HG02852 (cell line): ENCODE results near the gene RYR2.

Experiments used
- ATAC-seq: cut with Tn5 transposase; IDR thresholded peaks from one replicate; pipeline ENCODE4 v1.9.1; 2021; ENCODE audit warnings: mild to moderate bottlenecking, moderate library complexity; ENCODE audit not compliant: unreplicated experiment

Gene RYR2

DNA sequence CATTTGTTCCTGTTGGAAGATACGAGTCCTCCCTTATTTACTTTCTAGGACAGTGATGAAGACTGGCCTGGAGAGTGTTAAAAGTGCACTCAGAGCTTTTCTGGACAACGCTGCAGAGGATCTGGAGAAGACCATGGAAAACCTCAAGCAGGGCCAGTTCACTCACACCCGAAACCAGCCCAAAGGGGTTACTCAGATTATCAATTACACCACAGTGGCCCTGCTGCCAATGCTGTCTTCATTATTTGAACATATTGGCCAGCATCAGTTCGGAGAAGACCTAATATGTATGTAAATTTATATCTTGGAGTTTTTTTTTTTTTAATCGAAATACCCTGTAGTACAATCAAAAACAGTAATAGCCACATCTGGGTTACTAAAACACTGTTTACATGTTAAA lies 658.2 kb downstream of the RYR2 start:
- no peak for ATAC-seq

DNA sequence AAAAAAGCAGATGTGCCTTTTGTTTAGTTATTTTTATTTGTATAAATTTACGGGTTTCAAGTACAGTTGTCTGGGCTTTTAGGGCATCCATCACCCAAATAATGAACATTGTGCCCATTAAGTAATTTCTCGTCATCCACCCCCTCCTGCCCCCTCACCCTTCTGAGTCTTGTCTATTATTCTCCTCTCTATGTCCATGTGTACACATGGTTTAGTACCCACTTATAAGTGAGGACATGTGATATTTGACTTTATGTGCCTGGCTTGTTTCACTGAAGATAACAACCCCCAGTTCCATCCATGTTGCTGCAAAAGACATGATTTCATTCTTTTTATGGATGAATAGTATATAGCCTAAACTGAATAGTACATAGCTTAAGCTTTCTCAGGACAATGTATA lies 659.5 kb downstream of the RYR2 start:
- no peak for ATAC-seq

DNA sequence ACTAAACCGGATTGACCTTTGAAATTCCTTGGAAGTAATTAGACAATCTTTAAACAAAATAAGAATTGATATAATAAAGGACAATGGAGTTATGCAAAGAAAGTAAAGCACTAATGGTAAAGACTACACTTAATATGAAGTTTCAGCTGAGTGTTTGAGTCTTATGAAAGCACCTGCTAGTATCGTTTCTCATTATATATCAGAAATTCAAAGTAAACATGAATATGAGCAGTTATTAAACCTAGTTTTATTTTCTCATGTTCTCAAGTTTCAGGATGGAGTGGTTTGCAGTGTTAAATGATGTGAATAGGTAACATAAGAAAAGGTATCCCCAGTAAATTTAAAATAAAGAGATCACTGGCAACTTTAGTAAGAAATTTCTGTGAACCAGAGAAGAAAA lies 660.2 kb downstream of the RYR2 start:
- ATAC-seq: no peak

DNA sequence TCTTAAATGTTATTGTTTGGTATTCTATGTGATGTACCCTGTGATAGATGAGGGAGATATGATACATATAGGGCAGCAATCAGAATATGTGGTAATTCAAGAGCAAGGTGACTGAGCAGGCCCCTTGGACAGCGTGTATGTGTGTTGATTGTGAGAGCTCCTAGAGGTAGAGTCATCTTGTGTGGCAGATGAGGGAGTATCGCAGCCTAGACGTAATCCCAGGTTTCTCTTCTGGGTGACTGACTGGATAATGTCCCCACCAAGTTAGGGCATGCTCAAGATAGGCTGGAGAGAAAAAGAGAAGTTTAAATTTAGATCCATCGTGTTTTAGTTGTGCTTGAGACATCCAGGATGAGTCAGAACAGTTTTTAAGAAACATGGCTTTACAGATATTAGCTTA lies 663.5 kb downstream of the RYR2 start:
- ATAC-seq: no peak

DNA sequence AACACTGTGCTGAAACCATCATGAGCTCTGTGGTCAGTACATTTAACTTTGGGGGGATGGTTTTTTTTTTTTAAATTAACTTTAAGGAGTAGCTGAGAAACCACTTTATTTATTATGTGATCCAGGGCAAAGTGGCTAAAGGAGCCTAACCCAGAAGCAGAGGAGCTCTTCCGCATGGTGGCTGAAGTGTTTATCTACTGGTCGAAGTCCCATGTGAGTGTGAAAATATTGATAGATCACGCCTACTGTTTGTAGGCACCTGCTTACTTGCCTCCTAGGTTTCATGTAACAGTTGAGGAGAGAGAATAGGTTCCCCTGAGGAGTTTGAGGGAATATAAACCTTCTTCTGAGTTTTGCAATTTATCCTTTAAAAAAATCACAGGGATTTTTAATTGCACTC lies 667.4 kb downstream of the RYR2 start:
- ATAC-seq: no peak

DNA sequence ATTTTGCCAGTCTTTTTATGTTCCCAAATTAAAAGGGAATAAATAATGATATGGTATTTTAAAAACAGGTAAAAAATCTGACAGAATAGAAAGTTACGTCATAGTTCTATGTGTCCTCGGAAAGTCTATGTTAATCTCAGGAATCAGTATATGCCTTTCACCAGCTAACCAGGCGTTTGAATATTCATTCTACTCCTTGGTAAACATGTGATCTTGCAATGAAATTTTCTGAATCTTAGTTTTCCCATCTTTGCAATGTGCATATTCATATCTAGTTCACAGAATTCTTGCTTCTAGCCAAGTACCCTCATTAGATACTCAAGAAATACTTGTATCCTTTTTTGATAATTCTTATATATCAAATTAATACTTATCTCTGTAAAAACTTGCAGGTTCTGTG lies 669.3 kb downstream of the RYR2 start:
- ATAC-seq: no peak

DNA sequence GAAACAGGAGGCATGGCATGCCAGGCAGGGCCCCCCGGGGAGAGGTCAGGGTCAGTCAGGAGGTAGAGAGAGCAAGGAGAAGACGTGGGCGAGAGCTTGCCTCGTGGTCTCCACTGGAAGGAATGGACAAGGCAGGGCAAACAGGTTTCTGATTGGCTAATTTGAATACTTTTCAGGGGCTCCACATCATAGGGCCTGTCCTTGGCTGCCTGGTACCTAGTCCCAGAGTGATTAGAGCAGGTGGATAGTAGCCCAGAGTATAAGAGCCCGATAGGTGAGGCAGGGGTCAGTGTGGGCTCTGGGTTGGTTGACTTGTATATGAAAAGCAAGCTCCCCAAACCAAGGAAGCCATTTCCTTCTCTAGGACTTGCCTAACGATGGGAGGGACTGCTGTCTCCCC lies 670.1 kb downstream of the RYR2 start:
- ATAC-seq: no peak

DNA sequence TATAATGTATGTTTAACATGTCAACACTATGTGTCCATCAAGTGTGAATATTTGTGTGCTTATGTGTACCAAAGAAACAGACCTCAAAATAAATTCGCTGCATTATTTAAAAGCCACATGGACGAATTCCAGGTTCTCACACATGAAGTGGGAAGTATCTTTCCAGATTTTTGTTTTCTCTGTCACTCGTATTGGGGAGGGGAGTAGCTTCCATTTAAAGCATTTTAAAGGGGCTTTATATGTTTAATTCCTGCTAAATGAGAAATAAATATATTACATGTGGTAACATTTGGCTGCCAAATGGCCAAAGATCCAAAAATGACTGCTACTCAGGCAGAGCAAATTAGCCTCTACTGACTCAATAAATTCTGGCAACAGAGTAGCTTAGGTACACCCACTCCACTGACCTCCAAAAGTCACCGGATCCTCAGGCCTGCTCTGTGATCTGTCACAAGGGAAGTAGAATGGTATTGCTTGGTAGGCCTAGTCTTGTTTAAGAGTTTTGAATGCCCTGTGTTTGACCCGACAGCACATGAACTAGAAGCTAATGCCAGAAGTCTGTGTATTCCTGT lies 670.7 kb downstream of the RYR2 start:
- no peak for ATAC-seq

DNA sequence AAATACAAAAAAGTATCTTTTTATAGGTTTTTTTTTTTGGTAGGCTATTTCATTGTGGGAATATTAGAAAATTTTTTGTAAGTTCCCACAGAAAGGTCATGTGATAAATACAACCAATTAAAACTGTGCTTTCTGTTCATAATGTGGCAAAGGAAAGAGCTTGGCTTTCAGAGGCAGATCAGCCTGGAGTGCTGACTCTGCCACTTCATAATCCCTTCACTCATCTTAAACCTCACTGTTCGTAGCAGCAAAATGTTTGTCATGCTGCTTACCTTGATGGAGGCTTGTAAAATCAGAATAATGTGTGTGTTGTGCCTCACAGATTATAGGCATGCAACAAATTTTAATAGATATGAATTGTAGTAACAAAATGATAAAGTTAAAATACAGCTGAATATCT lies 671.9 kb downstream of the RYR2 start:
- ATAC-seq: no peak

DNA sequence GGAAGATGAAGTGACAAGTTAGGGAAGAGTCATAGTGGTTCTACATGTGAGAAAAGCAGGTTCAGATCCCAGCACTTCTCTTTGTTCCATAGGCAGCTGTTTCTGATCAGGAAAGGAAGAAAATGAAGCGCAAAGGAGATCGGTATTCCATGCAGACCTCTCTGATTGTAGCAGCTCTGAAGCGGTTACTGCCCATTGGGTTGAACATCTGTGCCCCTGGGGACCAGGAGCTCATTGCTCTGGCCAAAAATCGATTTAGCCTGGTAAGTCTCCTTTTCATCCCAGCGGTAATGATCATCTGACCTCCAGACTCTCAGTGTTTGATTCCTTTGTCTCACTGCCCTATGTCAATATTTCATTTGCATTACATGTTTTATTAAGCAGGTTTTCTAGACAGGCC lies 675.1 kb downstream of the RYR2 start:
- ATAC-seq: no peak

DNA sequence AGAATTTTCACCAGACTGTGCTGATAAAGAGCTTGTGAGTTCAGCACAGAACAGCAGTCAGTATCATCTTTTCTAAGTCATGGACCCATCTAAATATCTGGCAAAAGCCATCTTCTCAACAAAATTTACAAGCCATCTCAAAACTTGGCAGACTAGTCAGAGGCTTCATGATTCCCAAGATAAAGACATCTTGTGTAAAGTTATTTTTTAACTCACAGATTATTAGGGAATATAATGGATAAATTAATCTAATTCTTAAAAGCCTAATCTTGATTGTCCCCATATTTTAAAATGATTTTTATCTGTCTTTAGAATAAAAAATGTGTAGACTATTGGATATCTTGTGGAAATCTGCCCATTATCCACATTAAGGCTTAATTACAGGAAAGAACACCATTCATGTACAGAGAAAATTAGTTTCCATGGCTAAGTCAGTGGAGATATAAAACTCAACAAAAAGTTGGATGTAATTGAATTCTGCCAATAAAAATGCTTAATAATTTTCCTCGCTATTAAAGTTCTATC lies 688.9 kb downstream of the RYR2 start:
- no peak for ATAC-seq

DNA sequence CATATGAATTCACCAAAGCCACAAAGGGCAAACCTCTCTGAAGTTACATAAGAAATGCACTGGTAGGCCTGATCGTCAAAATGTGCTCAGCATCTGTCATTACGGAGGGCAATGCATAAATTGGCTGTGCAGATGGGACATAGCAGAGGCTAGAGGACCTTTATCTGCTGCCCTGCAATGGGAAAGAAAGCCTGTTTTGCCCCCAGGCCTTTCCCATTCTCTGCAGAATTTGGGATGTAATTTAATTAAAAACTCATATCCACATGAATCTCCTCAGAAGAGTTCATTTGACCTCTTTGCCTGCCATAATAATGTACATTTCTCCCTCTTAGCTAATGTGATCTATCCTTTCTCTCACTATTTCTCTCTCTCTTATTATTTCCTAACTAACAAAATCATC lies 690.7 kb downstream of the RYR2 start:
- ATAC-seq: no peak

DNA sequence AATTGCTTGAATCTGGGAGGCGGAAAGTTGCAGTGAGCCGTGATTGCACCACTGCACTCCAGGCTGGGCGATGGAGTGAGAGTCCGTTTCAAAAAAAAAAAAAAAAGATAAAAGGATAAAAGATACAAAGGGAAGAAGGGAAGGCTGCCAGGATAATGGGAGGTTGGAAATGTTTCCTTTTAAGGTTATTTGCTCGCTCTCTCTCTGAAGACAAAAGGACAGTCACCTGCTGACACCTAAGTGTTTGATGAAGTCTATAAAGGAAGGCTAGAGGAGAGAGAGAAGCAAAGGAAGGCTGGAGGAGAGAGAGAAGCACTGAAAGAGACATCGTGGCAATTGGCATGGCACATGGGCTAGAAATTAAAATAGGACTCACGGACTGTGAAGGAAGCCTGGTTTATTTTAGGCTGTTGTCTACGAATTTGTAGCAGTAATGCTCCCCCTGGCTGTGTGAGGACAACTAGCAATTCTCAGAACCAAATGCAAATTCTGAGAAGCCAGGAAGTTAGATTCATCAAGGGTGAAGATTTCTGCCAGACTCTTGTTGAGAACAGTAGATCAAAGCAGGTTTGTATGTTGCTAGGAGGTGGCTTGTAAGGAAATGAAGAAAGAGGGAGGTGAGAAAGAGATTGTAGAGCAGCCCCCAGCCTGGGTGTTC lies 694.5 kb downstream of the RYR2 start:
- ATAC-seq: no peak

DNA sequence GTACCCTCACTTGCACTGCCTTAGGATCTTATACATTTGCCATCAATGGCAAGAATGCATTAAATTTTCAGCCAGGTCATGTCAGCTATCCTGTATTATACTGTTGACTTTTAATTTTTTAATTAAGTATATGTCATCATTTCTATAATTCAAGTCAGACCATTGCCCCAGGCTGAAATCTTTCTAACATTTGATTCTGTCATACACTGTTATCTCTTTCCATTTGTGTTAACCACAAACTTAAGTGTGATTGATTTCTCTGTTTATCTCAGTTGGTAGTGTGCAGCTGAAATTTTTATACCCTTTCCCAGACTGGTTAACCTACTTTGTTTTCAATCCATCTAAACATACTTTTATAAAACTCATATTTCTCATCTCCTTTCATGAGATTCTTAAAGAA lies 695.5 kb downstream of the RYR2 start:
- ATAC-seq: no peak

DNA sequence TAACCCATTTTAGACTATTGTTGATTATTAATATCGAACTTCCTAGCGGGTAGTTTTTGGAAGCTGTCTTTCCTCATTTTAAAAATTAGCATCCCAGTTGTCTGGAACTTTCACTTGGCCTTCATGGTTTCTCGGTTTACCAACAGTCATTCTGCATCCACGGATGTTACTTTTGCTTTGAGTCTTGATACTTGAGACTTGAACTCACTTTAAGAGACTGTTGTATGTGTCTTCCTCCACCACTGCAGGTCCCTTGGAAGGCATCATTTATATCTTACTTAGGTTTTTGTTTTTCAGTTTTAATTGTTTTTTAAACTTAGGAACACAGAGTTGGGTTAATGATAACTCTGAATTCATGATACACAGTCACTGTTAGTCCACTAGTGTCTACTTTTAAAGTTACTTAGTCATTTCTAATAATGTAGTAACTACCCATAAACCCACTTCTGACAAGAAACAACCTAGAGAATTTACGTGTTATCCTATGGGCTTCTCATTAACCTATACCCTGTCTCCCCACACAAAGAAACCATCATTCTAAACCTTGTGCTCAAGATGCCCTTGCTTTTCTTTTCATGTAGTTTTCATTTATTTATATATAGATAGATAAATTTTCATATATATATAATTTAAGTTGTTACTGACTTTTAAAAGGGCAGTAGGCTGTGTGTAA lies 696.1 kb downstream of the RYR2 start:
- no peak for ATAC-seq

DNA sequence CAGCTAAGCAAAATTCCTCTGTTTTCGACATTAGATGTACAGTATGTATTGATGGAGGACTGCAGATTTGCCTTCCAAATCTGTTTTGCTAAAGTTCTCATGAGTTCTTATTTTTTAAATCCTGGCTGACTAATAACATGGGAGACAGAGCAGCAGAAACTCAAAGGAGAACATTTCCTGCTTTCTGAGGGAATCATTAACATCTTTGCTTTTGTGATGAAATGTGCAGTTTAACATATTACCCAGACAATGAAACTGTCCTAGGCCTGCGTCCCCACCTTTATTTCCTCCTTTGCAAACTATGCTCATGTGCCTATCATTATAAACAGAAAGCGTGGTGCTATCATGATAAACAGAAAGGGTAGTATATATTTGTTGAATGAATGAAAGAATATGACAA lies 698.9 kb downstream of the RYR2 start:
- no peak for ATAC-seq

DNA sequence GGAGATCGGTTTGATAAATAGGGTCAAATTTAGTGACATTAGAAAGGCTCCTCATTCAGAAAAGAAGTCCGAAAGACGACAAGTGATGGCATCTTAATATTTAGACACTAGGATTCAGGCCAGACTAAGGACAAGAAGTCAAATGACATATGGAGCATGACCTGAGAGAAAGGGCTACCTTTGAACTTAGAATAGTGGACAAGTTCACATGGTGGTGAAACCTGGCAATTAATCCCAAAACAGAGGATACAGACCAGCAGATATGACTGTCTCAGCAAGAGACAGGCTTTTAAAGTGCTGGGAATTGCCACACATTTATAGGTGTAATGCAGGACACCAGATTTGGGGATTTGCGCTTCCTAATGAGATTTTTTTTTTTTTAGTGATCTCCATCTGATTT lies 703.6 kb downstream of the RYR2 start:
- ATAC-seq: no peak

DNA sequence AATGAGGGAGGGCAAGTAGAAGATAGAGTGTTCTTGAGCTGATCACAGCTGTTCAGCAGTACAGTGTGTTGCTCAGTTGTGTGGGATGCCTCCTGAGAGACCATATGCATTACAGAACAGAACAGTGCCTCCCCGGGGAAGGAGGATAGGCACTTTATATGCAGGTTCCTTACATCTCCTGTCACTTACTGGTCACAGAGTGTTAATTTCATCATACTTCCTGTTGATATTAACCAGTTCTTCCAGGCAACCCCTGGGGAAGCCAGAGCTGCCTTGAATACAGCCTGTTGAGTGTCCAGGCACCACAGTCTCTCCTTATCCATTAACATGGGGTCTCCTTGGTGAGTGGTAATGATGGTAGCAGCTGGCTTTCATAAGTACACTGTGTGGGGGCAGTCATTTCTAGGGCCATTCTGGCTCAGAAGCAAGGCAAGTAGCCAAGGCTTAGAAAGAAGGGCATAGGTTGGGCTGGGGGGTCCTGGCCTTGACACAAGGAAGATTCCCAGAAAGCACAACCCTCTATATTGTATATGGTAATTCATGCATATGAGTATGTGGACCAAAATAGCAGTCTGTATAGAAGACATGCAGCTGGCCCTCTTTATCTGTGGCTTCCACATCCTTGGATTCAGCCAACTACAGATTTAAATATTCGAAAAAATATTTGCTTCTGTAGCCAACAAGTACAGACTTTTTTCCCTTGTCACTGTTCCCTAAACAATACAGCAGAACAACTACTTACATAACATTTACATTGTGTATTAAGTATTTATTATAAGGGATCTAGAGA lies 706.4 kb downstream of the RYR2 start:
- no peak for ATAC-seq

DNA sequence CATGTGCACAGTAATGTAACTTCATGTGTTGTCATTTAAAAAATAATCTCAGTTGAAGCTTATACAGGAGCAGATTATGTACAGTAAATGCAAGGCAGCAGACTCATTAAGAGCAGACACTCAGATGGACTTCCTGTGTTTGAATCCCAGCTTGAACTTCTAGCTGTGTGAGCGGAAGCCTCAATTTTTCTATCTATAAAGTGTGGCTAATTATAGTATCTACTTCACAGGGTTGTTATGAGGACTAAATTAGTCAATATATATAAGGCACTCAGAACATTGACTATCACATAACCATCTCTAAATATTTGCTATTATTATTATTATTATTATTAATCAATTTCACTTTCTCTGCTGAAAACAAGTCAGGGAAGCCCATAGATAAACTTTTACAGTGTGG lies 707.1 kb downstream of the RYR2 start:
- ATAC-seq: no peak

DNA sequence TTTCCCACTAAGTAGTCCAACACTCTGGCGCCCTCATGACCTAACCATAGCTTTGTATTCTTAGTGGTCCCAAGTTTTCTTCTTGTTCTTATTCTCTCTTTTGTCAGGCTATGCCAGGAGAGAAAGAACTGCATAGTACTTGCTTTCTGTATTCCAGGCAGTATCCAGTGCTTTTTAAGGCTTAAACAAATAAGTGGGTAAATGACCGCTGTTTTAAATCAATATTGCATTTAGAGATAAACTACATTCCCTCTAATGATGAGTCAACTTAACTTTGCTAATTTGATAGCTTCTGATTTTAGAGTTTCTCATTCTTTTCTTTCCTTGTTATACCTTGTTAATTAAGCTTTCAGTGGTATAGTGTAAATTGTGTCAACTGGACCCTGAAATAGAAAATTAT lies 709.1 kb downstream of the RYR2 start:
- no peak for ATAC-seq

DNA sequence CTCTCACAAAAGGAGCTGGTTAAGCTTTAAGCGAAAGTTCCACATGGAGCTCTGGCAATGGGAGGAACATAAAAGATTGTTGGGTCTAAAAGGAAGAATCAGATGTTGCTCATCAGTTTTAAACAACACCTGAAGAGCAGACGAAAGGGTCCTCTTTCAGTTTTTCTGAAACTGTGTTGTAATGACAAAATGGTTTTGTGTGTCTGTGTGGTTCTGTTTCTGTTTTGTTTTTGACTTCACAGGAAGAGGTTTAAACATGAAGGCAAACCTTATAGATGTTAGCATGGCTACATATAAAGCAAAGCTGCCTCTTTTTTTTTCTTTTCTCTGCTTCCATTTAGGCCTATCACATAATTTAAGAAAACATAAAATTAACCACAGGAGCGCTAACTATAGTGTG lies 712.6 kb downstream of the RYR2 start:
- no peak for ATAC-seq
